Ishikawa (cell line): Measurements from ENCODE around the gene GPR137C.

ENCODE experiments used
- EP300 ChIP-seq: IDR thresholded peaks from 2 replicates; pipeline ENCODE4 v1.6.1; 2012; ENCODE audit warnings: borderline replicate concordance
- NFIC ChIP-seq: IDR thresholded peaks from 2 replicates; pipeline ENCODE4 v1.6.1; 2012
- RAD21 ChIP-seq: IDR thresholded peaks from 2 replicates; pipeline ENCODE4 v1.6.1; 2012; ENCODE audit warnings: low read depth
- TAF1 ChIP-seq: IDR thresholded peaks from 2 replicates; pipeline ENCODE4 v1.6.1; 2012; ENCODE audit warnings: low read depth, mild to moderate bottlenecking
- TCF12 ChIP-seq: IDR thresholded peaks from 2 replicates; pipeline ENCODE4 v1.6.1; 2012; ENCODE audit warnings: low read depth
- YY1 ChIP-seq: IDR thresholded peaks from 2 replicates; pipeline ENCODE4 v1.6.1; 2012; ENCODE audit warnings: low read depth
- TF ChIP-seq, protein P1 (sequence below): IDR thresholded peaks from 2 replicates; pipeline ENCODE4 v1.6.1; 2012; ENCODE audit warnings: low read depth, mild to moderate bottlenecking
- TF ChIP-seq, protein P2 (sequence below): IDR thresholded peaks from 2 replicates; pipeline ENCODE4 v1.6.1; 2012

GRCh38 chr14:52547526-52547925 lies 5.1 kb upstream of the GPR137C start:
- TF ChIP-seq TAF1 = no peak
- TF ChIP-seq YY1 = no peak
- TF ChIP-seq EP300 = no peak
- TF ChIP-seq NFIC = no peak
- TF ChIP-seq, protein P1, sequence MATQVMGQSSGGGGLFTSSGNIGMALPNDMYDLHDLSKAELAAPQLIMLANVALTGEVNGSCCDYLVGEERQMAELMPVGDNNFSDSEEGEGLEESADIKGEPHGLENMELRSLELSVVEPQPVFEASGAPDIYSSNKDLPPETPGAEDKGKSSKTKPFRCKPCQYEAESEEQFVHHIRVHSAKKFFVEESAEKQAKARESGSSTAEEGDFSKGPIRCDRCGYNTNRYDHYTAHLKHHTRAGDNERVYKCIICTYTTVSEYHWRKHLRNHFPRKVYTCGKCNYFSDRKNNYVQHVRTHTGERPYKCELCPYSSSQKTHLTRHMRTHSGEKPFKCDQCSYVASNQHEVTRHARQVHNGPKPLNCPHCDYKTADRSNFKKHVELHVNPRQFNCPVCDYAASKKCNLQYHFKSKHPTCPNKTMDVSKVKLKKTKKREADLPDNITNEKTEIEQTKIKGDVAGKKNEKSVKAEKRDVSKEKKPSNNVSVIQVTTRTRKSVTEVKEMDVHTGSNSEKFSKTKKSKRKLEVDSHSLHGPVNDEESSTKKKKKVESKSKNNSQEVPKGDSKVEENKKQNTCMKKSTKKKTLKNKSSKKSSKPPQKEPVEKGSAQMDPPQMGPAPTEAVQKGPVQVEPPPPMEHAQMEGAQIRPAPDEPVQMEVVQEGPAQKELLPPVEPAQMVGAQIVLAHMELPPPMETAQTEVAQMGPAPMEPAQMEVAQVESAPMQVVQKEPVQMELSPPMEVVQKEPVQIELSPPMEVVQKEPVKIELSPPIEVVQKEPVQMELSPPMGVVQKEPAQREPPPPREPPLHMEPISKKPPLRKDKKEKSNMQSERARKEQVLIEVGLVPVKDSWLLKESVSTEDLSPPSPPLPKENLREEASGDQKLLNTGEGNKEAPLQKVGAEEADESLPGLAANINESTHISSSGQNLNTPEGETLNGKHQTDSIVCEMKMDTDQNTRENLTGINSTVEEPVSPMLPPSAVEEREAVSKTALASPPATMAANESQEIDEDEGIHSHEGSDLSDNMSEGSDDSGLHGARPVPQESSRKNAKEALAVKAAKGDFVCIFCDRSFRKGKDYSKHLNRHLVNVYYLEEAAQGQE = no peak
- TF ChIP-seq, protein P2, sequence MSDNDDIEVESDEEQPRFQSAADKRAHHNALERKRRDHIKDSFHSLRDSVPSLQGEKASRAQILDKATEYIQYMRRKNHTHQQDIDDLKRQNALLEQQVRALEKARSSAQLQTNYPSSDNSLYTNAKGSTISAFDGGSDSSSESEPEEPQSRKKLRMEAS = no peak
- no peak for TF ChIP-seq RAD21
- no peak for TF ChIP-seq TCF12
